Breast epithelium (tissue), 4 donors: ENCODE results near the gene TMEM233. TPM values are rescaled to one million over a fixed set of nuclear protein-coding genes. Genes with fewer than 3 reads are reported as not detected.
"Not testable (repeated sequence)": the region's sequence is repeated elsewhere in the genome, so short reads cannot be mapped to it uniquely, and the experiment has no call there.

Experiments used
- DNase-seq, 2 donors: peaks; one replicate each; pipeline ENCODE4 v3.0.0-alpha.2; 2019; ENCODE audit warnings: low spot score in 2 of 2
- H3K27ac ChIP-seq, 2 donors: fragments of 200-600 bp; sonication (generic) in 1 of 2; one replicate each; pipeline ENCODE4 v1.5.1; 2016 to 2019; ENCODE audit warnings: mild to moderate bottlenecking in 1 of 2
- H3K27me3 ChIP-seq, 2 donors: fragments of 200-600 bp; sonication (generic) in 1 of 2; one replicate each; pipeline versions ENCODE4 v1.5.1 to v1.6.0; 2017 to 2019; ENCODE audit warnings: control low read depth in 1 of 2, mild to moderate bottlenecking in 1 of 2
- H3K36me3 ChIP-seq: fragments of 200-600 bp; one replicate; pipeline ENCODE4 v1.5.1; 2019
- H3K4me1 ChIP-seq, 2 donors: fragments of 200-600 bp; sonication (generic); one replicate each; pipeline ENCODE4 v1.5.1; 2016 to 2019; ENCODE audit warnings: control low read depth in 1 of 2
- H3K4me3 ChIP-seq, 3 donors: fragments of 200-600 bp; sonication (generic); 1 replicate in 2 of 3; 2 replicates in 1 of 3; pipeline ENCODE4 v1.5.1; 2016 to 2019; ENCODE audit warnings: mild to moderate bottlenecking in 3 of 3, moderate library complexity in 2 of 3
- H3K9me3 ChIP-seq, 2 donors: fragments of 200-600 bp; sonication (generic) in 1 of 2; one replicate each; pipeline ENCODE4 v1.5.1; 2016 to 2019; ENCODE audit warnings: control low read depth in 1 of 2
- CTCF ChIP-seq, 3 donors: fragments of 450-650 bp; IDR thresholded peaks; one replicate each; pipeline ENCODE4 v1.5.1; 2016 to 2017; ENCODE audit warnings: antibody characterized with exemption in 3 of 3, mild to moderate bottlenecking in 3 of 3, moderate library complexity in 3 of 3
- POLR2A ChIP-seq: fragments of 450-650 bp; IDR thresholded peaks from one replicate; pipeline ENCODE4 v1.6.1; 2016; ENCODE audit warnings: antibody characterized with exemption, mild to moderate bottlenecking, moderate library complexity
- POLR2AphosphoS5 ChIP-seq, 3 donors: sonication (generic); formaldehyde crosslinking; IDR thresholded peaks; one replicate each; pipeline ENCODE4 v1.6.1; 2017; ENCODE audit warnings: antibody characterized with exemption in 3 of 3
- intact Hi-C: fragments of 100-400 bp; cut with DNase I; formaldehyde crosslinking; loops from one replicate; pipeline ENCODE4 v1.15.1; 2023; ENCODE audit warnings: low total_unique reads
- total RNA-seq, 3 donors: library from RNA; depleted of rRNA; stranded (reverse); fragments of >200 nt; gene quantifications; one replicate each; pipeline ENCODE4 v1.1.0, GENCODE V29; 2016

TMEM233 gene
- total RNA-seq, 3 donors from 2014 or later, result 0.48 TPM; not detected in 2

- Histone ChIP-seq H3K36me3 (no peaks in the 10 kb centered on the region), H3K4me1 (no peaks in the 10 kb centered on the region), H3K27me3 (no peaks in the 10 kb centered on the region), H3K4me3 (no peak overlapping the region), H3K27ac (no peak overlapping the region), H3K9me3 (no peaks in the 10 kb centered on the region)
- TF ChIP-seq POLR2A (no peak), CTCF (IDR thresholded peaks at IDR 0.05) (no peak), POLR2AphosphoS5 (IDR thresholded peaks at IDR 0.05) (no peak)
- DNase-seq, result no peak
- intact Hi-C loops, result no loop called here
Measured at GRCh38 chr12:119615518-119616475, 22.2 kb downstream of the TMEM233 start.

- H3K4me3 ChIP-seq, H3K27ac ChIP-seq, H3K36me3 ChIP-seq, intact Hi-C loops, DNase-seq, H3K4me1 ChIP-seq, H3K27me3 ChIP-seq, H3K9me3 ChIP-seq: not testable (repeated sequence)
Measured at GRCh38 chr12:119618328-119618896, 24.8 kb downstream of the TMEM233 start.

GRCh38 chr12:119620490-119620889 lies 26.9 kb downstream of the TMEM233 start:
- H3K27ac ChIP-seq, result no peak overlapping the region
- TF ChIP-seq CTCF (IDR thresholded peaks at IDR 0.05) (no peak), POLR2AphosphoS5 (IDR thresholded peaks at IDR 0.05) (no peak), POLR2A (no peak)
- H3K36me3 ChIP-seq, result no peaks in the 10 kb centered on the region
- no peaks in the 10 kb centered on the region for H3K27me3 ChIP-seq
- no peak overlapping the region for H3K4me3 ChIP-seq
- DNase-seq, result no peak
- intact Hi-C loops, result no loop called here
- H3K4me1 ChIP-seq, result no peaks in the 10 kb centered on the region
- no peaks in the 10 kb centered on the region for H3K9me3 ChIP-seq

GRCh38 chr12:119621878-119622277 lies 28.3 kb downstream of the TMEM233 start:
- Histone ChIP-seq H3K9me3 (no peaks in the 10 kb centered on the region), H3K36me3 (no peaks in the 10 kb centered on the region), H3K27me3 (no peaks in the 10 kb centered on the region), H3K4me3 (no peak overlapping the region), H3K4me1 (no peaks in the 10 kb centered on the region), H3K27ac (no peak overlapping the region)
- DNase-seq, result no peak
- intact Hi-C loops, result no loop called here
- no peak for TF ChIP-seq POLR2AphosphoS5 (IDR thresholded peaks at IDR 0.05)
- TF ChIP-seq POLR2A, result no peak
- no peak for TF ChIP-seq CTCF (IDR thresholded peaks at IDR 0.05)

GRCh38 chr12:119624966-119625365 lies 31.4 kb downstream of the TMEM233 start:
- no peak overlapping the region for H3K27ac ChIP-seq
- H3K4me3 ChIP-seq, result no peak overlapping the region
- H3K36me3 ChIP-seq, result no peaks in the 10 kb centered on the region
- TF ChIP-seq CTCF (IDR thresholded peaks at IDR 0.05) (no peak), POLR2A (no peak), POLR2AphosphoS5 (IDR thresholded peaks at IDR 0.05) (no peak)
- no peaks in the 10 kb centered on the region for H3K9me3 ChIP-seq
- no peaks in the 10 kb centered on the region for H3K4me1 ChIP-seq
- no peaks in the 10 kb centered on the region for H3K27me3 ChIP-seq
- DNase-seq, result no peak
- intact Hi-C loops, result no loop called here
